ENCODE measurements around the gene UBE4B. TPM values are rescaled to one million over a fixed set of nuclear protein-coding genes. Genes with fewer than 3 reads are reported as not detected.

The UBE4B gene
- total and polyA plus RNA-seq, 7 donors, result 10.2 to 124 (median 47.8) TPM

GRCh38 chr1:10031461-10031860 is 1.3 kb upstream of the UBE4B start:
- no peak overlapping the region for H3K27ac ChIP-seq
- peaks cover 0 to 24% (median 20%) of the 10 kb centered on the region in 4 donors for H3K4me1 ChIP-seq
- TF ChIP-seq CTCF (IDR thresholded peaks at IDR 0.05), result no peak
- TF ChIP-seq POLR2AphosphoS5 (IDR thresholded peaks at IDR 0.05), result no peak
- intact Hi-C loops (cut with DNase I), result loop anchor here (5.0 kb wide), 1 partner anchor 89 kb away; the partner anchor contains the start of genes LZIC and NMNAT1
- DNase-seq, result no peak
- peaks cover 0 to under 1% (median 0%) of the 10 kb centered on the region in 4 donors for H3K36me3 ChIP-seq
- 91 to 97% methylated on average over 3 of the region's 3 CpGs for whole genome bisulfite sequencing, 2 donors
- no peaks in the 10 kb centered on the region for H3K27me3 ChIP-seq
- no peaks in the 10 kb centered on the region for H3K9me3 ChIP-seq
- no peak overlapping the region for H3K4me3 ChIP-seq

- Histone ChIP-seq H3K27me3 (no peaks in the 10 kb centered on the region), H3K4me3 (peak overlapping the region; percentile 95 to 97 (median 96)), H3K36me3 (peaks cover 0 to 20% (median 0%) of the 10 kb centered on the region in 4 donors), H3K27ac (peak overlapping the region; percentile 91 to 98 (median 96)), H3K9me3 (no peaks in the 10 kb centered on the region), H3K4me1 (peaks cover 0 to 28% (median 21%) of the 10 kb centered on the region in 4 donors)
- peak; percentile 62 for DNase-seq
- TF ChIP-seq POLR2A (IDR thresholded peaks at IDR 0.05) (no peak), CTCF (IDR thresholded peaks at IDR 0.05) (no peak), EP300 (IDR thresholded peaks at IDR 0.05) (no peak), POLR2AphosphoS5 (IDR thresholded peaks at IDR 0.05) (no peak)
- intact Hi-C loops (cut with DNase I), result loop anchor here (2.0 to 5.0 kb wide), 3 partner anchors 75 to 177 kb away; partner anchors contain the start of genes KIF1B, LZIC and NMNAT1
- WGBS, 2 donors, result 0 to 1% methylated on average over 19 of the region's 19 CpGs
Measured at GRCh38 chr1:10033359-10033845, 644 bp downstream of the UBE4B start.

- Histone ChIP-seq H3K4me1 (peaks cover 0 to 49% (median 33%) of the 10 kb centered on the region in 4 donors), H3K27me3 (no peaks in the 10 kb centered on the region), H3K4me3 (no peak overlapping the region), H3K9me3 (no peaks in the 10 kb centered on the region), H3K36me3 (peaks cover 0 to 26% (median 11%) of the 10 kb centered on the region in 4 donors), H3K27ac (no peak overlapping the region)
- 94 to 97% methylated on average over 4 of the region's 4 CpGs for WGBS, 2 donors
- TF ChIP-seq POLR2A (IDR thresholded peaks at IDR 0.05), result no peak
- TF ChIP-seq EP300 (IDR thresholded peaks at IDR 0.05), result no peak
- no peak for TF ChIP-seq POLR2AphosphoS5 (IDR thresholded peaks at IDR 0.05)
- TF ChIP-seq CTCF (IDR thresholded peaks at IDR 0.05), result no peak
- no peak for DNase-seq
- intact Hi-C loops (cut with DNase I), result no loop called here
Measured at GRCh38 chr1:10042746-10043145, 10.0 kb downstream of the UBE4B start.

- H3K4me1 ChIP-seq, result peaks cover 0 to 53% (median 41%) of the 10 kb centered on the region in 4 donors
- WGBS, 2 donors, result 83% methylated on average over 8 of the region's 8 CpGs
Measured at GRCh38 chr1:10045480-10046355, 13.0 kb downstream of the UBE4B start.

More at GRCh38 chr1:10045480-10046355, 13.0 kb downstream of the UBE4B start:
- peaks cover 0 to 11% (median 8%) of the 10 kb centered on the region in 4 donors for H3K36me3 ChIP-seq
- DNase-seq, result peak; percentile 85
- intact Hi-C loops (cut with DNase I), result no loop called here
- H3K27me3 ChIP-seq, result no peaks in the 10 kb centered on the region
- H3K4me3 ChIP-seq, result no peak overlapping the region
- no peak for TF ChIP-seq POLR2A (IDR thresholded peaks at IDR 0.05)
- peak; percentile 24 to 72 (median 52) for TF ChIP-seq POLR2AphosphoS5 (IDR thresholded peaks at IDR 0.05)
- no peak for TF ChIP-seq CTCF (IDR thresholded peaks at IDR 0.05)
- TF ChIP-seq EP300 (IDR thresholded peaks at IDR 0.05), result peak in 1 of 4 donors; percentile 64
- H3K27ac ChIP-seq, result peak overlapping the region; percentile 54 to 75 (median 73)
- no peaks in the 10 kb centered on the region for H3K9me3 ChIP-seq

Data from sigmoid colon (tissue), 7 donors.